ENCODE measurements around the gene POPDC2.

The POPDC2 gene

GRCh38 chr3:119613201-119613600 lies 47.2 kb downstream of the POPDC2 start:
- ATAC-seq, result no peak
- TF ChIP-seq ARNTL (CRISPR knock-in tag; IDR thresholded peaks at IDR 0.05; ENCODE audit: borderline replicate concordance, low read depth) (no peak), OSR1 (CRISPR knock-in tag; IDR thresholded peaks at IDR 0.05) (no peak), TOX (CRISPR knock-in tag; IDR thresholded peaks at IDR 0.05; ENCODE audit: borderline replicate concordance) (no peak), ZNF8 (CRISPR knock-in tag; IDR thresholded peaks at IDR 0.05) (no peak), ZNF565 (CRISPR knock-in tag; conservative IDR thresholded peaks at IDR 0.05; ENCODE audit: low read depth) (no peak), ESRRG (CRISPR knock-in tag; IDR thresholded peaks at IDR 0.05) (no peak), ZFP3 (CRISPR knock-in tag; IDR thresholded peaks at IDR 0.05) (no peak), SNAI2 (CRISPR knock-in tag; IDR thresholded peaks at IDR 0.05) (no peak), CSDC2 (CRISPR knock-in tag; IDR thresholded peaks at IDR 0.05) (no peak)

GRCh38 chr3:119611664-119612063 lies 48.7 kb downstream of the POPDC2 start:
- no peak for ATAC-seq
- TF ChIP-seq ZFP3 (CRISPR knock-in tag; IDR thresholded peaks at IDR 0.05), result no peak

GRCh38 chr3:119609301-119609700 lies 51.1 kb downstream of the POPDC2 start:
- no peak for ATAC-seq
- TF ChIP-seq BACH2 (CRISPR knock-in tag; IDR thresholded peaks at IDR 0.05; ENCODE audit: borderline replicate concordance), result no peak
- TF ChIP-seq RARB (CRISPR knock-in tag; IDR thresholded peaks at IDR 0.05), result no peak
- no peak for TF ChIP-seq ZFP30 (CRISPR knock-in tag; IDR thresholded peaks at IDR 0.05)
- TF ChIP-seq TSHZ2 (CRISPR knock-in tag; IDR thresholded peaks at IDR 0.05), result no peak

- ATAC-seq, result no peak
- TF ChIP-seq CREB5 (CRISPR knock-in tag; IDR thresholded peaks at IDR 0.05; ENCODE audit: low read depth) (no peak), BACH2 (CRISPR knock-in tag; IDR thresholded peaks at IDR 0.05; ENCODE audit: borderline replicate concordance) (no peak), CSRNP3 (CRISPR knock-in tag; IDR thresholded peaks at IDR 0.05) (no peak), CSDC2 (CRISPR knock-in tag; IDR thresholded peaks at IDR 0.05) (no peak), TCF4 (CRISPR knock-in tag; IDR thresholded peaks at IDR 0.05; ENCODE audit: borderline replicate concordance) (no peak), ZNF70 (CRISPR knock-in tag; IDR thresholded peaks at IDR 0.05) (no peak), GLIS3 (CRISPR knock-in tag; IDR thresholded peaks at IDR 0.05) (no peak), PPARA (CRISPR knock-in tag; IDR thresholded peaks at IDR 0.05; ENCODE audit: borderline replicate concordance) (no peak), ZFP30 (CRISPR knock-in tag; IDR thresholded peaks at IDR 0.05) (no peak), OSR1 (CRISPR knock-in tag; IDR thresholded peaks at IDR 0.05) (no peak), SNAI2 (CRISPR knock-in tag; IDR thresholded peaks at IDR 0.05) (no peak), TSHZ2 (CRISPR knock-in tag; IDR thresholded peaks at IDR 0.05) (no peak), ESRRG (CRISPR knock-in tag; IDR thresholded peaks at IDR 0.05) (no peak), TOX (CRISPR knock-in tag; IDR thresholded peaks at IDR 0.05; ENCODE audit: borderline replicate concordance) (no peak), POU6F1 (CRISPR knock-in tag; IDR thresholded peaks at IDR 0.05; ENCODE audit: borderline replicate concordance, low read depth) (no peak), ZC3H10 (CRISPR knock-in tag; IDR thresholded peaks at IDR 0.05) (no peak), ZNF8 (CRISPR knock-in tag; IDR thresholded peaks at IDR 0.05) (no peak), RARB (CRISPR knock-in tag; IDR thresholded peaks at IDR 0.05) (no peak), ARNTL (CRISPR knock-in tag; IDR thresholded peaks at IDR 0.05; ENCODE audit: borderline replicate concordance, low read depth) (no peak), ZNF565 (CRISPR knock-in tag; conservative IDR thresholded peaks at IDR 0.05; ENCODE audit: low read depth) (no peak)
Observed at GRCh38 chr3:119608405-119609000, 51.9 kb downstream of the POPDC2 start.
